ENCODE data around the gene CLIC3.

GRCh38 chr9:137042751-137043727 is 46.7 kb upstream of the CLIC3 start:
- TF ChIP-seq TAF1 (IDR thresholded peaks at IDR 0.05; ENCODE audit: borderline replicate concordance, low read depth, low read length) (no peak), POLR2A (IDR thresholded peaks at IDR 0.05; ENCODE audit: low read depth, low read length) (no peak)
